H9 (cell line): ENCODE measurements around the gene FOLR2. TPM values are rescaled to one million over a fixed set of nuclear protein-coding genes. Genes with fewer than 3 reads are reported as not detected.

Source experiments
- DNase-seq: peaks from one replicate; pipeline ENCODE4 v3.0.0-alpha.2; 2017
- H2AFZ ChIP-seq: one replicate; pipeline ENCODE4 v1.6.1; 2013; ENCODE audit warnings: mild to moderate bottlenecking, low read length, control low read depth, moderate library complexity
- H2AK5ac ChIP-seq: 2 replicates; pipeline ENCODE4 v1.6.1; 2013; ENCODE audit warnings: low read length, control low read depth, mixed read lengths; ENCODE audit not compliant: insufficient read length
- H2BK120ac ChIP-seq: one replicate; pipeline ENCODE4 v1.6.1; 2013; ENCODE audit warnings: low read depth, mild to moderate bottlenecking, low read length, control low read depth, inconsistent platforms; ENCODE audit not compliant: poor library complexity, severe bottlenecking
- H2BK12ac ChIP-seq: 2 replicates; pipeline ENCODE4 v1.6.1; 2013; ENCODE audit warnings: low read length, control low read depth, mixed read lengths, low read depth; ENCODE audit not compliant: insufficient read length
- H2BK15ac ChIP-seq: 2 replicates; pipeline ENCODE4 v1.6.1; 2013; ENCODE audit warnings: low read depth, low read length, control low read depth
- H2BK20ac ChIP-seq: one replicate; pipeline ENCODE4 v1.6.1; 2013; ENCODE audit warnings: low read depth, mild to moderate bottlenecking, low read length, control low read depth, inconsistent platforms; ENCODE audit not compliant: poor library complexity, severe bottlenecking
- H2BK5ac ChIP-seq: 2 replicates; pipeline ENCODE4 v1.6.1; 2013; ENCODE audit warnings: low read length, control low read depth, mixed read lengths; ENCODE audit not compliant: insufficient read length
- H3K14ac ChIP-seq: 2 replicates; pipeline ENCODE4 v1.6.1; 2013; ENCODE audit warnings: low read length, control low read depth; ENCODE audit not compliant: insufficient read depth
- H3K18ac ChIP-seq: 2 replicates; pipeline ENCODE4 v1.6.1; 2013; ENCODE audit warnings: low read depth, mild to moderate bottlenecking, mixed read lengths, low read length, control low read depth; ENCODE audit not compliant: insufficient read length
- H3K23ac ChIP-seq: 2 replicates; pipeline ENCODE4 v1.6.1; 2013; ENCODE audit warnings: low read length, control low read depth, mixed read lengths, low read depth; ENCODE audit not compliant: insufficient read length
- H3K23me2 ChIP-seq: 2 replicates; pipeline ENCODE4 v1.6.1; 2013; ENCODE audit warnings: low read depth, mild to moderate bottlenecking, mixed read lengths, low read length, control low read depth; ENCODE audit not compliant: insufficient read length, poor library complexity, severe bottlenecking
- H3K27ac ChIP-seq: 2 replicates; pipeline ENCODE4 v1.5.1; 2013; ENCODE audit warnings: low read length, control low read depth, mixed read lengths, low read depth; ENCODE audit not compliant: insufficient read length
- H3K27me3 ChIP-seq: 2 replicates; pipeline ENCODE4 v1.6.1; 2013; ENCODE audit warnings: low read length, control low read depth, inconsistent platforms; ENCODE audit not compliant: insufficient read depth
- H3K4ac ChIP-seq: 2 replicates; pipeline ENCODE4 v1.6.1; 2013; ENCODE audit warnings: low read depth, mild to moderate bottlenecking, control low read depth, inconsistent platforms, low read length, moderate library complexity
- H3K4me1 ChIP-seq: 2 replicates; pipeline ENCODE4 v1.6.1; 2013; ENCODE audit warnings: low read length, control low read depth, inconsistent platforms; ENCODE audit not compliant: insufficient read depth
- H3K4me2 ChIP-seq: 2 replicates; pipeline ENCODE4 v1.6.1; 2013; ENCODE audit warnings: low read length, control low read depth, mixed read lengths; ENCODE audit not compliant: insufficient read length, insufficient read depth
- H3K56ac ChIP-seq: 2 replicates; pipeline ENCODE4 v1.6.1; 2013; ENCODE audit warnings: low read depth, mild to moderate bottlenecking, mixed read lengths, low read length, control low read depth; ENCODE audit not compliant: insufficient read length
- H3K79me1 ChIP-seq: 2 replicates; pipeline ENCODE4 v1.6.1; 2013; ENCODE audit warnings: low read depth, mild to moderate bottlenecking, moderate library complexity, low read length, control low read depth, inconsistent platforms; ENCODE audit not compliant: insufficient read depth, poor library complexity, severe bottlenecking
- H3K79me2 ChIP-seq: 2 replicates; pipeline ENCODE4 v1.6.1; 2013; ENCODE audit warnings: low read length, control low read depth, inconsistent platforms; ENCODE audit not compliant: insufficient read depth
- H3K9ac ChIP-seq: 2 replicates; pipeline ENCODE4 v1.6.1; 2013; ENCODE audit warnings: low read length, control low read depth, mixed read lengths; ENCODE audit not compliant: insufficient read length; ENCODE audit errors: extremely low read depth
- H3K9me3 ChIP-seq: one replicate; pipeline ENCODE4 v1.6.1; 2013; ENCODE audit warnings: low read depth, low read length, inconsistent platforms; ENCODE audit not compliant: control insufficient read depth
- H3T11ph ChIP-seq: one replicate; pipeline ENCODE4 v1.6.1; 2013; ENCODE audit warnings: mild to moderate bottlenecking, low read length, control low read depth, inconsistent platforms
- H4K20me1 ChIP-seq: one replicate; pipeline ENCODE4 v1.6.1; 2013; ENCODE audit not compliant: control insufficient read depth, insufficient read length, insufficient read depth
- H4K5ac ChIP-seq: 2 replicates; pipeline ENCODE4 v1.6.1; 2013; ENCODE audit warnings: low read depth, mild to moderate bottlenecking, mixed read lengths, low read length, control low read depth; ENCODE audit not compliant: insufficient read length
- H4K8ac ChIP-seq: replicated peaks from 2 replicates; pipeline ENCODE4 v1.6.1; 2013; ENCODE audit warnings: low read length, control low read depth, mixed read lengths, low read depth; ENCODE audit not compliant: insufficient read length
- H4K91ac ChIP-seq: 2 replicates; pipeline ENCODE4 v1.6.1; 2013; ENCODE audit warnings: low read depth, mild to moderate bottlenecking, moderate library complexity, mixed read lengths, low read length, control low read depth; ENCODE audit not compliant: insufficient read length
- H3K27ac Mint-ChIP-seq, 3 experiments: 2 replicates in 2 of 3; 3 replicates in 1 of 3; pipeline ENCODE4 v1.8.0; 2020 to 2021; ENCODE audit warnings: mixed read lengths in 3 of 3, mild to moderate bottlenecking in 1 of 3, moderate library complexity in 1 of 3
- H3K27me3 Mint-ChIP-seq: 2 replicates; pipeline ENCODE4 v1.8.0; 2021; ENCODE audit warnings: low read depth, mild to moderate bottlenecking, moderate library complexity, mixed read lengths
- H3K36me3 Mint-ChIP-seq, 3 experiments: 2 replicates in 2 of 3; 3 replicates in 1 of 3; pipeline ENCODE4 v1.8.0; 2020 to 2021; ENCODE audit warnings: low read depth in 3 of 3, mixed read lengths in 3 of 3; ENCODE audit not compliant: insufficient read depth in 1 of 3
- H3K4me1 Mint-ChIP-seq, 2 experiments: 2 replicates each; pipeline ENCODE4 v1.8.0; 2020; ENCODE audit warnings: mixed read lengths in 2 of 2
- H3K4me3 Mint-ChIP-seq, 2 experiments: 2 replicates in 1 of 2; 3 replicates in 1 of 2; pipeline ENCODE4 v1.8.0; 2020 to 2021; ENCODE audit warnings: mild to moderate bottlenecking in 2 of 2, mixed read lengths in 2 of 2, moderate library complexity in 1 of 2
- H3K9me3 Mint-ChIP-seq, 2 experiments: 2 replicates in 1 of 2; 3 replicates in 1 of 2; pipeline ENCODE4 v1.8.0; 2020; ENCODE audit warnings: mild to moderate bottlenecking in 2 of 2, mixed read lengths in 2 of 2, moderate library complexity in 1 of 2
- CTCF ChIP-seq: fragments of 200-600 bp; sonication (generic); conservative IDR thresholded peaks from 3 replicates; pipeline ENCODE4 v1.8.0; 2021; ENCODE audit warnings: antibody characterized with exemption, mild to moderate bottlenecking
- WGBS: extraction: QIAGEN DNeasy Blood & Tissue Kit; methylation state at CpG from one replicate; pipeline ENCODE4 v1.1.7; 2013; ENCODE audit warnings: missing lambda C conversion rate, low lambda C conversion rate, mixed read lengths; ENCODE audit not compliant: insufficient read length; ENCODE audit errors: extremely low coverage; 5-methylcytosine and 5-hydroxymethylcytosine counted together
- total RNA-seq: library from RNA; stranded (reverse); gene quantifications from 2 replicates; pipeline ENCODE4 v1.2.1, GENCODE V29; 2021

The FOLR2 gene
- total RNA-seq, 1 experiment from 2014 or later = not detected

GRCh38 chr11:72221386-72222075 is 4.9 kb downstream of the FOLR2 start:
- no peak overlapping the region for H2BK5ac ChIP-seq
- H3K4me2 ChIP-seq = no peak overlapping the region
- H3K18ac ChIP-seq = no peak overlapping the region
- H3K79me1 ChIP-seq = peaks cover 3% of the 10 kb centered on the region
- H3T11ph ChIP-seq = no peak overlapping the region
- H2AFZ ChIP-seq = no peak overlapping the region
- H3K27ac Mint-ChIP-seq = no peak overlapping the region; a peak in 1 of 7 replicates
- no peaks in the 10 kb centered on the region for H3K27me3 ChIP-seq
- H3K9ac ChIP-seq = no peak overlapping the region
- no peaks in the 10 kb centered on the region for H4K20me1 ChIP-seq
- no CpG with 5 or more reads among the region's 7 CpGs for WGBS
- no peak overlapping the region for H3K4ac ChIP-seq
- peak; percentile 25 for DNase-seq
- peaks cover 0 to 9% (median 3%) of the 10 kb centered on the region in 3 experiments; a peak in 4 of 7 replicates for H3K36me3 Mint-ChIP-seq
- peaks cover 4% of the 10 kb centered on the region; the same call in 1 of the 2 replicates for H3K79me2 ChIP-seq
- no peak for TF ChIP-seq CTCF
- H3K27me3 Mint-ChIP-seq = peaks cover 28% of the 10 kb centered on the region
- H3K14ac ChIP-seq = no peak overlapping the region
- H3K4me1 Mint-ChIP-seq = peaks cover 30 to 40% of the 10 kb centered on the region in 2 experiments
- peaks cover 2% of the 10 kb centered on the region; the same call in 1 of the 2 replicates for H3K4me1 ChIP-seq
- H4K91ac ChIP-seq = no peak overlapping the region
- H3K27ac ChIP-seq = no peak overlapping the region
- no peak overlapping the region for H2BK15ac ChIP-seq
- no peaks in the 10 kb centered on the region for H3K9me3 ChIP-seq
- no peak overlapping the region for H2BK120ac ChIP-seq
- no peak overlapping the region for H2BK12ac ChIP-seq
- H3K23ac ChIP-seq = no peak overlapping the region
- no peak overlapping the region for H4K8ac ChIP-seq
- peaks cover 16% of the 10 kb centered on the region for H3K23me2 ChIP-seq
- no peaks in the 10 kb centered on the region for H3K9me3 Mint-ChIP-seq
- H2AK5ac ChIP-seq = no peak overlapping the region
- no peak overlapping the region for H2BK20ac ChIP-seq
- no peak overlapping the region for H4K5ac ChIP-seq
- H3K56ac ChIP-seq = no peak overlapping the region
- peak overlapping the region in 1 of 2 experiments; percentile 36; a peak in 1 of 5 replicates for H3K4me3 Mint-ChIP-seq
